Spleen (tissue), 11 donors: ENCODE measurements around the gene FNTB. TPM values are rescaled to one million over a fixed set of nuclear protein-coding genes. Genes with fewer than 3 reads are reported as not detected.

Experiments used
- DNase-seq: peaks from one replicate; pipeline ENCODE4 v3.0.0-alpha.2; 2020
- H3K27ac ChIP-seq, 8 donors: fragments of 200-600 bp; sonication (generic) in 7 of 8; 1 replicate in 4 of 8; 2 replicates in 4 of 8; pipeline versions ENCODE4 v1.5.0 to v1.8.0; 2016 to 2021; ENCODE audit warnings: inconsistent platforms in 4 of 8, mild to moderate bottlenecking in 4 of 8, moderate library complexity in 1 of 8
- H3K27me3 ChIP-seq, 7 donors: fragments of 200-600 bp; sonication (generic) in 6 of 7; replicated peaks in 1 of 7; 1 replicate in 4 of 7; 2 replicates in 3 of 7; pipeline versions ENCODE4 v1.5.0 to v1.8.0; 2016 to 2021; ENCODE audit warnings: inconsistent platforms in 3 of 7, mild to moderate bottlenecking in 1 of 7
- H3K36me3 ChIP-seq, 6 donors: fragments of 200-600 bp; sonication (generic) in 5 of 6; 1 replicate in 4 of 6; 2 replicates in 2 of 6; pipeline versions ENCODE4 v1.5.0 to v1.8.0; 2016 to 2021; ENCODE audit warnings: inconsistent platforms in 2 of 6
- H3K4me1 ChIP-seq, 6 donors: fragments of 200-600 bp; sonication (generic) in 5 of 6; 1 replicate in 3 of 6; 2 replicates in 3 of 6; pipeline versions ENCODE4 v1.5.0 to v1.8.0; 2016 to 2021; ENCODE audit warnings: inconsistent platforms in 3 of 6
- H3K4me3 ChIP-seq, 8 donors: fragments of 200-600 bp; sonication (generic) in 7 of 8; 1 replicate in 4 of 8; 2 replicates in 4 of 8; pipeline versions ENCODE4 v1.5.0 to v1.8.0; 2016 to 2021; ENCODE audit warnings: inconsistent platforms in 4 of 8, mild to moderate bottlenecking in 4 of 8, moderate library complexity in 2 of 8
- H3K9me3 ChIP-seq, 8 donors: fragments of 200-600 bp; sonication (generic) in 7 of 8; 1 replicate in 4 of 8; 2 replicates in 4 of 8; pipeline versions ENCODE4 v1.5.0 to v1.8.0; 2016 to 2021; ENCODE audit warnings: inconsistent platforms in 4 of 8
- CTCF ChIP-seq, 11 experiments: fragments of 200-600 bp in 7 of 11; fragments of 450-650 bp in 4 of 11; sonication (generic) in 4 of 11; IDR thresholded peaks in 8 of 11; conservative IDR thresholded peaks in 3 of 11; 1 replicate in 7 of 11; 2 replicates in 4 of 11; pipeline versions ENCODE4 v1.4.0 to v1.8.0; 2016 to 2021; ENCODE audit warnings: antibody characterized with exemption in 11 of 11, inconsistent platforms in 4 of 11, mild to moderate bottlenecking in 1 of 11
- POLR2A ChIP-seq, 3 donors: fragments of 450-650 bp; IDR thresholded peaks; one replicate each; pipeline ENCODE4 v1.5.1; 2017; ENCODE audit warnings: antibody characterized with exemption in 3 of 3, mild to moderate bottlenecking in 1 of 3
- POLR2AphosphoS5 ChIP-seq, 3 donors: sonication (generic); formaldehyde crosslinking; IDR thresholded peaks; one replicate each; pipeline ENCODE4 v1.5.1; 2017; ENCODE audit warnings: antibody characterized with exemption in 3 of 3
- WGBS, 5 donors: extraction: QIAGEN DNeasy Blood & Tissue Kit in 3 of 5; methylation state at CpG; one replicate each; pipeline versions ENCODE4 v1.1.5 to v1.1.7; 2013 to 2018; 5-methylcytosine and 5-hydroxymethylcytosine counted together
- intact Hi-C: fragments of 100-400 bp; cut with DNase I; formaldehyde crosslinking; loops from one replicate; pipeline ENCODE4 v1.15.0; 2023; ENCODE audit warnings: low total_unique reads
- polyA plus RNA-seq, 3 donors: library from polyadenylated mRNA; stranded (reverse); fragments of 200-250 nt; gene quantifications; one replicate each; pipeline ENCODE4 v1.2.1, GENCODE V29; 2013
- total RNA-seq, 7 donors: library from RNA; depleted of rRNA in 3 of 7; stranded (reverse); fragments of >200 nt in 3 of 7; fragmentation: NEBNext Ultra II Directional in 4 of 7; extraction: Animal tissue kit (Norgen Biotek cat#: 25700) in 4 of 7; gene quantifications; one replicate each; pipeline versions ENCODE4 v1.1.0 to v1.2.1, GENCODE V29; 2016 to 2021
- donor health status: healthy with polysubstance abuse.
- donor health status: DM: no; HTN: no; CAD: no; lungs with moderate emphysema.
- donor health status: DM: no; HTN: no; CAD: no.
- donor health status: Bipolar disorder and iron deficiency.
- donor health status: healthy.
- donor health status: DM: no; HTN: no; CAD: no.
- donor health status: DM: yes; HTN: yes; CAD: no.

FNTB gene
- total and polyA plus RNA-seq, 10 donors: 4.7 to 17.0 (median 10.0) TPM

- H3K9me3 ChIP-seq: no peaks in the 10 kb centered on the region
- no peak for TF ChIP-seq CTCF (IDR thresholded peaks at IDR 0.05 in 8 of 11, conservative IDR thresholded peaks at IDR 0.05 in 3 of 11)
- TF ChIP-seq POLR2A (IDR thresholded peaks at IDR 0.05): no peak
- no peak for TF ChIP-seq POLR2AphosphoS5 (IDR thresholded peaks at IDR 0.05)
- WGBS, 5 donors: 87 to 100% (median 94%) methylated on average over 1 of the region's 1 CpG
- DNase-seq: no peak
- peaks cover 4 to 94% (median 35%) of the 10 kb centered on the region in 6 donors for H3K36me3 ChIP-seq
- intact Hi-C loops: no loop called here
- no peak overlapping the region for H3K4me3 ChIP-seq
- H3K27ac ChIP-seq: peak overlapping the region in 3 of 8 donors; percentile 46 to 81 (median 78)
- peaks cover 14 to 87% (median 57%) of the 10 kb centered on the region in 6 donors for H3K4me1 ChIP-seq
- no peaks in the 10 kb centered on the region for H3K27me3 ChIP-seq
Observed at GRCh38 chr14:65072937-65073336, 86.2 kb downstream of the FNTB start.

- DNase-seq: no peak
- intact Hi-C loops: no loop called here
- Histone ChIP-seq H3K27me3 (no peaks in the 10 kb centered on the region), H3K27ac (peak overlapping the region in 6 of 8 donors; percentile 8 to 88 (median 78)), H3K4me3 (no peak overlapping the region), H3K36me3 (peaks cover 4 to 94% (median 41%) of the 10 kb centered on the region in 6 donors), H3K4me1 (peaks cover 14 to 95% (median 58%) of the 10 kb centered on the region in 6 donors), H3K9me3 (no peaks in the 10 kb centered on the region)
- TF ChIP-seq POLR2AphosphoS5 (IDR thresholded peaks at IDR 0.05) (no peak), CTCF (IDR thresholded peaks at IDR 0.05 in 8 of 11, conservative IDR thresholded peaks at IDR 0.05 in 3 of 11) (no peak)
- 87 to 93% (median 91%) methylated on average over 4 of the region's 4 CpGs for WGBS, 5 donors
Observed at GRCh38 chr14:65073605-65074201, 87.0 kb downstream of the FNTB start.

- WGBS, 5 donors: 20 to 30% (median 28%) methylated on average over 3 of the region's 3 CpGs
- no peak for DNase-seq
- Histone ChIP-seq H3K27me3 (no peaks in the 10 kb centered on the region), H3K9me3 (no peaks in the 10 kb centered on the region), H3K4me1 (peaks cover 14 to 100% (median 62%) of the 10 kb centered on the region in 6 donors), H3K36me3 (peaks cover 4 to 94% (median 44%) of the 10 kb centered on the region in 6 donors), H3K4me3 (peak overlapping the region in 1 of 8 donors; percentile 13), H3K27ac (peak overlapping the region; percentile 37 to 88 (median 75))
- TF ChIP-seq CTCF (IDR thresholded peaks at IDR 0.05 in 8 of 11, conservative IDR thresholded peaks at IDR 0.05 in 3 of 11) (no peak), POLR2AphosphoS5 (IDR thresholded peaks at IDR 0.05) (no peak), POLR2A (IDR thresholded peaks at IDR 0.05) (no peak)
- intact Hi-C loops: no loop called here
Observed at GRCh38 chr14:65074449-65075150, 87.9 kb downstream of the FNTB start.
